Astrocyte (in vitro differentiated cells and primary cell): ENCODE measurements around the gene WNT5B. TPM values are rescaled to one million over a fixed set of nuclear protein-coding genes. Genes with fewer than 3 reads are reported as not detected.
A peak's percentile ranks its signal among the peaks of the same experiment; 100 is the strongest.
"Not testable (repeated sequence)": the region's sequence is repeated elsewhere in the genome, so short reads cannot be mapped to it uniquely, and the experiment has no call there.

Source experiments
- DNase-seq: peaks from one replicate; pipeline ENCODE4 v3.0.0-alpha.2; 2010; ENCODE audit warnings: low read depth
- FAIRE-seq: peaks from 2 replicates; lab custom pipeline; 2011; peaks lifted over from hg19 to GRCh38; lab: Jason Lieb, UNC
- H2AFZ ChIP-seq: 2 replicates; pipeline ENCODE4 v1.6.0; 2012; ENCODE audit warnings: low read depth, low read length, inconsistent platforms
- H3K27ac ChIP-seq: 2 replicates; pipeline ENCODE4 v1.5.1; 2011; ENCODE audit warnings: low read depth, low read length, inconsistent platforms
- H3K27me3 ChIP-seq: 2 replicates; pipeline ENCODE4 v1.6.0; 2011; ENCODE audit warnings: low read length, inconsistent platforms; ENCODE audit not compliant: insufficient read depth
- H3K36me3 ChIP-seq: 2 replicates; pipeline ENCODE4 v1.5.1; 2011; ENCODE audit warnings: low read length, inconsistent platforms; ENCODE audit not compliant: insufficient read depth
- H3K4me1 ChIP-seq: 2 replicates; pipeline ENCODE4 v1.5.1; 2011; ENCODE audit warnings: low read length, inconsistent platforms; ENCODE audit not compliant: insufficient read depth
- H3K4me2 ChIP-seq: 2 replicates; pipeline ENCODE4 v1.6.0; 2012; ENCODE audit warnings: low read length, inconsistent platforms
- H3K4me3 ChIP-seq: 2 replicates; pipeline ENCODE4 v1.5.1; 2011; ENCODE audit warnings: low read depth, mild to moderate bottlenecking, low read length, inconsistent platforms; ENCODE audit not compliant: insufficient read depth
- H3K79me2 ChIP-seq: 2 replicates; pipeline ENCODE4 v1.6.0; 2012; ENCODE audit warnings: mild to moderate bottlenecking, low read length, inconsistent platforms; ENCODE audit not compliant: insufficient read depth
- H3K9ac ChIP-seq: 2 replicates; pipeline ENCODE4 v1.6.0; 2012; ENCODE audit warnings: mild to moderate bottlenecking, low read length, inconsistent platforms
- H3K9me3 ChIP-seq: 2 replicates; pipeline ENCODE4 v1.5.1; 2012; ENCODE audit warnings: low read depth, mild to moderate bottlenecking, low read length, inconsistent platforms; ENCODE audit not compliant: insufficient read depth
- H4K20me1 ChIP-seq: 2 replicates; pipeline ENCODE4 v1.6.0; 2012; ENCODE audit warnings: low read length, inconsistent platforms; ENCODE audit not compliant: insufficient read depth
- H3K27ac Mint-ChIP-seq: one replicate; pipeline ENCODE4 v1.8.0; 2021; ENCODE audit warnings: mild to moderate bottlenecking, mixed read lengths; ENCODE audit not compliant: unreplicated experiment
- H3K27me3 Mint-ChIP-seq: one replicate; pipeline ENCODE4 v1.8.0; 2021; ENCODE audit warnings: low read depth, mixed read lengths; ENCODE audit not compliant: unreplicated experiment
- H3K36me3 Mint-ChIP-seq: one replicate; pipeline ENCODE4 v1.8.0; 2021; ENCODE audit warnings: low read depth, mixed read lengths; ENCODE audit not compliant: unreplicated experiment
- H3K4me1 Mint-ChIP-seq: one replicate; pipeline ENCODE4 v1.8.0; 2021; ENCODE audit warnings: low read depth, mixed read lengths; ENCODE audit not compliant: unreplicated experiment
- H3K4me3 Mint-ChIP-seq: one replicate; pipeline ENCODE4 v1.8.0; 2021; ENCODE audit warnings: mild to moderate bottlenecking, moderate library complexity, mixed read lengths; ENCODE audit not compliant: unreplicated experiment
- H3K9me3 Mint-ChIP-seq: one replicate; pipeline ENCODE4 v1.8.0; 2021; ENCODE audit warnings: mild to moderate bottlenecking, mixed read lengths; ENCODE audit not compliant: unreplicated experiment
- CTCF ChIP-seq: IDR thresholded peaks from 2 replicates; pipeline ENCODE4 v1.5.1; 2011; ENCODE audit warnings: low read depth, mild to moderate bottlenecking, inconsistent platforms, low read length, moderate library complexity; ENCODE audit not compliant: insufficient read depth
- EZH2 ChIP-seq: IDR thresholded peaks from 2 replicates; pipeline ENCODE4 v1.6.1; 2012; ENCODE audit warnings: mild to moderate bottlenecking, low read length, inconsistent platforms; ENCODE audit not compliant: insufficient read depth
- total RNA-seq: library from RNA; stranded (reverse); gene quantifications from 2 replicates; pipeline ENCODE4 v1.2.1, GENCODE V29; 2021

Gene WNT5B
- total RNA-seq, 1 donor from 2014 or later, result 110 TPM

- Histone ChIP-seq H3K9ac (peak overlapping the region; percentile 77), H2AFZ (peak overlapping the region; percentile 68), H3K4me2 (peak overlapping the region; percentile 97), H4K20me1 (peaks cover 32% of the 10 kb centered on the region), H3K27me3 (no peaks in the 10 kb centered on the region), H3K4me1 (peaks cover 46% of the 10 kb centered on the region), H3K4me3 (peak overlapping the region; percentile 60), H3K27ac (peak overlapping the region; percentile 55), H3K79me2 (peaks cover 71% of the 10 kb centered on the region), H3K9me3 (no peaks in the 10 kb centered on the region), H3K36me3 (no peaks in the 10 kb centered on the region)
- Mint-ChIP-seq H3K36me3 (no peaks in the 10 kb centered on the region), H3K9me3 (no peaks in the 10 kb centered on the region), H3K4me1 (peaks cover 32% of the 10 kb centered on the region), H3K4me3 (peak overlapping the region; percentile 89), H3K27me3 (no peaks in the 10 kb centered on the region), H3K27ac (peak overlapping the region; percentile 93)
- TF ChIP-seq EZH2 (no peak), CTCF (no peak)
- FAIRE-seq (no peak), DNase-seq (no peak)
Measured at GRCh38 chr12:1595026-1595561, 33.9 kb upstream of the WNT5B start.

GRCh38 chr12:1595690-1596347, 33.2 kb upstream of the WNT5B start:
- H3K27me3 Mint-ChIP-seq, result no peaks in the 10 kb centered on the region
- FAIRE-seq, result no peak
- Histone ChIP-seq H3K9me3 (no peaks in the 10 kb centered on the region), H3K9ac (peak overlapping the region; percentile 77), H3K27me3 (no peaks in the 10 kb centered on the region), H3K4me2 (peak overlapping the region; percentile 97), H3K4me3 (no peak overlapping the region), H3K4me1 (peaks cover 40% of the 10 kb centered on the region), H4K20me1 (peaks cover 25% of the 10 kb centered on the region), H3K36me3 (no peaks in the 10 kb centered on the region), H2AFZ (peak overlapping the region; percentile 68), H3K79me2 (peaks cover 73% of the 10 kb centered on the region), H3K27ac (peak overlapping the region; percentile 55)
- H3K36me3 Mint-ChIP-seq, result no peaks in the 10 kb centered on the region
- H3K4me1 Mint-ChIP-seq, result peaks cover 29% of the 10 kb centered on the region
- H3K9me3 Mint-ChIP-seq, result no peaks in the 10 kb centered on the region
- peak overlapping the region; percentile 89 for H3K4me3 Mint-ChIP-seq
- TF ChIP-seq EZH2 (no peak), CTCF (no peak)
- no peak for DNase-seq
- peak overlapping the region; percentile 93 for H3K27ac Mint-ChIP-seq

- no peak overlapping the region for H3K4me3 ChIP-seq
- Mint-ChIP-seq H3K4me3 (no peak overlapping the region), H3K4me1 (peaks cover 16% of the 10 kb centered on the region), H3K27ac (no peak overlapping the region), H3K36me3 (peaks cover 4% of the 10 kb centered on the region), H3K27me3 (no peaks in the 10 kb centered on the region), H3K9me3 (no peaks in the 10 kb centered on the region)
- no peak overlapping the region for H3K4me2 ChIP-seq
- TF ChIP-seq CTCF (no peak), EZH2 (no peak)
- DNase-seq (no peak), FAIRE-seq (no peak)
- H3K9ac ChIP-seq, result no peak overlapping the region
- no peaks in the 10 kb centered on the region for H3K27me3 ChIP-seq
- peaks cover 6% of the 10 kb centered on the region for H4K20me1 ChIP-seq
- peaks cover 62% of the 10 kb centered on the region for H3K79me2 ChIP-seq
- H3K36me3 ChIP-seq, result no peaks in the 10 kb centered on the region
- H3K9me3 ChIP-seq, result no peaks in the 10 kb centered on the region
- no peak overlapping the region for H2AFZ ChIP-seq
- H3K27ac ChIP-seq, result no peak overlapping the region
- H3K4me1 ChIP-seq, result peaks cover 14% of the 10 kb centered on the region
Measured at GRCh38 chr12:1598757-1599156, 30.3 kb upstream of the WNT5B start.

GRCh38 chr12:1602706-1603105, 26.3 kb upstream of the WNT5B start:
- not testable (repeated sequence) for H3K4me3 ChIP-seq, H3K27me3 Mint-ChIP-seq, DNase-seq, H3K36me3 Mint-ChIP-seq, FAIRE-seq, H3K27ac Mint-ChIP-seq, H3K4me3 Mint-ChIP-seq, H3K9ac ChIP-seq, H3K9me3 ChIP-seq, H2AFZ ChIP-seq, H3K27me3 ChIP-seq, H3K9me3 Mint-ChIP-seq, H3K36me3 ChIP-seq, H3K4me2 ChIP-seq, H3K27ac ChIP-seq
- peaks cover 43% of the 10 kb centered on the region for H3K79me2 ChIP-seq
- H3K4me1 ChIP-seq, result peaks cover 17% of the 10 kb centered on the region
- peaks cover 17% of the 10 kb centered on the region for H3K4me1 Mint-ChIP-seq
- peaks cover 11% of the 10 kb centered on the region for H4K20me1 ChIP-seq
